ENCODE results near the gene SEC14L3.

Gene SEC14L3

DNA sequence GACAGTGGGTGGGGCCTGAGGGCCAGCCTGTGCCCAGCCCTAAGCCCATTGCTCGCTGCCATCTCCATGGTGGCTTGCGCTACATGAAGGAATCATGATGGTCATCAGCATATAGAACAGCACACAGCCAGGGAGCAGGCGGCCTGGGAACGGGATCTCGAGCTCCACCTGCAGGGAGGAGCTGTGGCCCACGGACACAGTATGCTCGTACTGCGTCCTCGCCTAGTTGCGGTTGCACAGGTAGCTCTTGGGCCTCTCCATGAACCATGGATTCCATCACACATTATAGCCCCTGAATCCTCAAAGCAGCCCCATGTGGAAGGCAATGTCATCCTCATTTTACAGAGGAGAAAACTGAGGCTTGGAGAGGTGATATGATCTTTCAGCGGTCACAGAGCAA, 18.6 kb upstream of the SEC14L3 start:
- TF ChIP-seq, protein P1, sequence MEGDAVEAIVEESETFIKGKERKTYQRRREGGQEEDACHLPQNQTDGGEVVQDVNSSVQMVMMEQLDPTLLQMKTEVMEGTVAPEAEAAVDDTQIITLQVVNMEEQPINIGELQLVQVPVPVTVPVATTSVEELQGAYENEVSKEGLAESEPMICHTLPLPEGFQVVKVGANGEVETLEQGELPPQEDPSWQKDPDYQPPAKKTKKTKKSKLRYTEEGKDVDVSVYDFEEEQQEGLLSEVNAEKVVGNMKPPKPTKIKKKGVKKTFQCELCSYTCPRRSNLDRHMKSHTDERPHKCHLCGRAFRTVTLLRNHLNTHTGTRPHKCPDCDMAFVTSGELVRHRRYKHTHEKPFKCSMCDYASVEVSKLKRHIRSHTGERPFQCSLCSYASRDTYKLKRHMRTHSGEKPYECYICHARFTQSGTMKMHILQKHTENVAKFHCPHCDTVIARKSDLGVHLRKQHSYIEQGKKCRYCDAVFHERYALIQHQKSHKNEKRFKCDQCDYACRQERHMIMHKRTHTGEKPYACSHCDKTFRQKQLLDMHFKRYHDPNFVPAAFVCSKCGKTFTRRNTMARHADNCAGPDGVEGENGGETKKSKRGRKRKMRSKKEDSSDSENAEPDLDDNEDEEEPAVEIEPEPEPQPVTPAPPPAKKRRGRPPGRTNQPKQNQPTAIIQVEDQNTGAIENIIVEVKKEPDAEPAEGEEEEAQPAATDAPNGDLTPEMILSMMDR (IDR thresholded peaks at IDR 0.05; ENCODE audit: insufficient read depth, low read depth, low read length, missing control alignments) = peak; percentile 21
- H3K4me3 ChIP-seq (ENCODE audit: low read depth, low read length) = no peak overlapping the region
- no peak for DNase-seq (ENCODE audit: low read depth)

DNA sequence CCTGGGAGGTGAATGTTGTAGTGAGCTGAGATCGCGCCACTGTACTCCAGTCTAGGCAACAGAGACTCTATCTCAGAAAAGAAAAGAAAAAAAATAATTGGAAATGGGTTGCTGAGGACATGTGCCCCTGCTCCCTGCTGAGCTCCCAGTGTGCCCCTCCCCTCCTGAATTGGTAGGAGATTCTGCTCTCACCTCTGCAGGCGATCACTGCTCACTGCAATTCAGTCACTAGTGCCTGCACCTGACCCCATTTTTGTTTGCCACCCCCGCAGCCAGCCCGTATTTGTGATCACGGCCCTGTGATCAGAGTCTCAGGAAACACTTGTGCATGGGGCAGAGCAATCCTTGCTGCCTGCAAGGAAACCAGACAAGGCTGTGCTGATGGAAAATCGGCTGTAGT, 16.3 kb upstream of the SEC14L3 start:
- H3K4me3 ChIP-seq (ENCODE audit: low read depth, low read length) = no peak overlapping the region
- TF ChIP-seq, protein P1 (IDR thresholded peaks at IDR 0.05; ENCODE audit: insufficient read depth, low read depth, low read length, missing control alignments) = no peak
- DNase-seq (ENCODE audit: low read depth) = no peak

DNA sequence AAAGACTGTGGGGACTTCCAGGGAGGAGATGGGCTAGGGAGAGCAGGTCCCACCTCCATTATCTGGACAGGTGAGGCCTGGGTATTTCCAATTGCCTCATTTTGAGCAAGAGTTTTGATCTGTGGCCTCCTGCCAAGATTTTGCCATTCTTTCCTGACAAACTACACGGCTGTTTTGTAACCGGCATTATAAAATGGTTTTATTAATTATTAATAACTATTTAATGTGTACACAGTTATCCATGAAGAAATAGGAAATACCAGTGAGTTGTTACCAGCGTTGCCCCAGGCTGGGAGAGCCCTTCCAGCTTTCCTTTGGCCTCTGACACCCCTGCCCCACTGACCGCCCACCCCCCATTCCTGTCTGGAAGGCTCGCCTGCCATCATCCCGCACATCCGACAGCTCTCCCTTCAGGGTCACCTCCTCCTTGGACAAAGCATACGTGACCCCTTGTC, 14.9 kb upstream of the SEC14L3 start:
- DNase-seq (ENCODE audit: low read depth) = no peak
- H3K4me3 ChIP-seq (ENCODE audit: low read depth, low read length) = no peak overlapping the region
- TF ChIP-seq, protein P1 (IDR thresholded peaks at IDR 0.05; ENCODE audit: insufficient read depth, low read depth, low read length, missing control alignments) = no peak

DNA sequence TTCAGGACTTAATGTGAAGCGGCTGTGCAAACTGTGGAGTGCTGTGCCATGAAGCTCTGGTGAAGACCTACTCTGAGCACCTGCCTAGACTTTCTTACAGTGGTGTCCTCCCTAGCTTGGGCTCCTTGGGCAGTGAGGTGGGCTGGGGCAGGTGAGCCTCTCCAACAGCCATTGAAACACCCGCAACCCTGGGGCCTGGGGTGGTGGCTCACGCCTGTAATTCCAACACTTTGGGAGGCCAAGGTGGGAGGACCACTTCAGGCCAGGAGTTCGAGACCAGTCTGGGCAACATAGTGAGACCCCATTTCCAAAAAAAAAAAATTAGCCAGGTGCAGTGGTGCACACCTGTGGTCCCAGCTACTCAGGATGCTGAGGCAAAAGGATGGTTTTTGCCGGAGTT, 14.3 kb upstream of the SEC14L3 start:
- DNase-seq (ENCODE audit: low read depth) = no peak
- no peak overlapping the region for H3K4me3 ChIP-seq (ENCODE audit: low read depth, low read length)
- TF ChIP-seq, protein P1 (IDR thresholded peaks at IDR 0.05; ENCODE audit: insufficient read depth, low read depth, low read length, missing control alignments) = no peak

DNA sequence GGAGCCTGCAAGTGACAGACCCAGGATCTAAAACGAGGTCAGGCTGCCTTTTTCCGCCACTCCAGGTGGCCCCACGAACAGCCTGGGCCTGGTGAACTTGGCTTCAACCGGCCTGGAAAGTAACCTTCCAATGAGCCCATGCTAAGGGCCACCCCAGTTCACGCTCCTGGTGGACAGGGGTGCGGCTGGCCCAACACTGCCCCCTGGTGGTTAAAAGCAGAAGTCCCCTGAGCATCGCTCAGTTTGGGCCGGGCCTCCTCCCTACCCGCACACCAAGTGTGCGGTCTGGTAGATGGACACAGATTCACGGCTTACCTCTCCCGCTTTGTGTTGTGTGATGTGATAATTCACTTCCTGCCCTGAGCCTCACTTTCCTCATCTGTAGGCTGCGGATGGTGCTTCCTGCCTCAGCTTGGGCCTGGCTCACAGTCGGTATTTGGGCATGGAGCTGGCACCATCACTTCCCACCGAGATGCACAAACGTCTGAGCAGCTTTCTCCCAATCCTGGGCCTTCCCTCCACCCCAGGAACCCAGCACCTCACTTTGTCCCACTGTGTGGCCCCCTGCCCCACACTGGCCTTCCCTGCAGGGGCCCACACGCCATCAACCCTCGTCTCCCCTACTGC, 13.7 kb upstream of the SEC14L3 start:
- H3K4me3 ChIP-seq (ENCODE audit: low read depth, low read length) = no peak overlapping the region
- TF ChIP-seq, protein P1 (IDR thresholded peaks at IDR 0.05; ENCODE audit: insufficient read depth, low read depth, low read length, missing control alignments) = peak; percentile 90
- peak; percentile 74 for DNase-seq (ENCODE audit: low read depth)

DNA sequence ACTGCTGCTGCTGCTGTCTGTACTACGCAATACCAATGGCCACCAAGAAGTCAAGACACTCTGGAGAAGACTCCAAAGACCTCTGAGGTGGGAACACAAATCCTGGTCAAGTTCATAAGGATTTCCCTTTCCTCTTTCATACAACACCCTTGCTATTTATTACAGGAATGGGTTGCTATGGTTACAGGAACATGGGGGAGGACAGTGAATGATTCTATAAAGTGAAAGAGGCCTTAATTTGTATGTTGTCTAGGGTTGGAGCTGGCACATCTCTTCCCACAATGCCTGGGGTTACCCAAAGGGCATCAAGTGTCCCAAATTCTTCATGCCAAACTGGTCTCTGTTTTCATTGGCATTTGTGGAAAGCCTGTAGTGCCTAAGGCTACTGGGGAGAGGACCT, 11.4 kb upstream of the SEC14L3 start:
- no peak overlapping the region for H3K4me3 ChIP-seq (ENCODE audit: low read depth, low read length)
- DNase-seq (ENCODE audit: low read depth) = no peak
- TF ChIP-seq, protein P1 (IDR thresholded peaks at IDR 0.05; ENCODE audit: insufficient read depth, low read depth, low read length, missing control alignments) = no peak

DNA sequence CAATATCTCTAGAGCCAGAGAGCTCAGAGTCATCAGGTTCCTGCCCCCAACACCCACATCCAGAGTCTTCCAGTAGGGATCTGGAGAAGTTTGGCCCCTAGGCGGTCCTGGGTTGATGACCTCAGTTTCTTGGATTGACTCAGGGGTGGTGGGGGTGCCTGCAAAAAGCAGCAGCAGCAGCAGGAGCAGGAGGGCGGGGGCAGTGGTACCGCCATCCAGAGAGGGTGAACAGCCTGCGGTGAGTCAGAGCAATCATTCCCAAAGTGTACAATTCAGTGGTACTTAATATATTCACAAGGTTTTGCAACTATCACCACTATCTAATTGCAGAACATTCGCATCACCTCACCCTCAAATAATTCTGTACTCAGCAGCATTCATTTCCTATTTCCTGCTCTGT, 9.9 kb upstream of the SEC14L3 start:
- DNase-seq (ENCODE audit: low read depth) = no peak
- H3K4me3 ChIP-seq (ENCODE audit: low read depth, low read length) = no peak overlapping the region
- TF ChIP-seq, protein P1 (IDR thresholded peaks at IDR 0.05; ENCODE audit: insufficient read depth, low read depth, low read length, missing control alignments) = no peak

All from GM12865 (cell line).